Measurements from ENCODE around the gene SERPINA4. TPM values are rescaled to one million over a fixed set of nuclear protein-coding genes. Genes with fewer than 3 reads are reported as not detected.
"Not testable (repeated sequence)": the region's sequence is repeated elsewhere in the genome, so short reads cannot be mapped to it uniquely, and the experiment has no call there.

The SERPINA4 gene
- total RNA-seq, 1 experiment from 2014 or later, result 0.17 TPM

DNA sequence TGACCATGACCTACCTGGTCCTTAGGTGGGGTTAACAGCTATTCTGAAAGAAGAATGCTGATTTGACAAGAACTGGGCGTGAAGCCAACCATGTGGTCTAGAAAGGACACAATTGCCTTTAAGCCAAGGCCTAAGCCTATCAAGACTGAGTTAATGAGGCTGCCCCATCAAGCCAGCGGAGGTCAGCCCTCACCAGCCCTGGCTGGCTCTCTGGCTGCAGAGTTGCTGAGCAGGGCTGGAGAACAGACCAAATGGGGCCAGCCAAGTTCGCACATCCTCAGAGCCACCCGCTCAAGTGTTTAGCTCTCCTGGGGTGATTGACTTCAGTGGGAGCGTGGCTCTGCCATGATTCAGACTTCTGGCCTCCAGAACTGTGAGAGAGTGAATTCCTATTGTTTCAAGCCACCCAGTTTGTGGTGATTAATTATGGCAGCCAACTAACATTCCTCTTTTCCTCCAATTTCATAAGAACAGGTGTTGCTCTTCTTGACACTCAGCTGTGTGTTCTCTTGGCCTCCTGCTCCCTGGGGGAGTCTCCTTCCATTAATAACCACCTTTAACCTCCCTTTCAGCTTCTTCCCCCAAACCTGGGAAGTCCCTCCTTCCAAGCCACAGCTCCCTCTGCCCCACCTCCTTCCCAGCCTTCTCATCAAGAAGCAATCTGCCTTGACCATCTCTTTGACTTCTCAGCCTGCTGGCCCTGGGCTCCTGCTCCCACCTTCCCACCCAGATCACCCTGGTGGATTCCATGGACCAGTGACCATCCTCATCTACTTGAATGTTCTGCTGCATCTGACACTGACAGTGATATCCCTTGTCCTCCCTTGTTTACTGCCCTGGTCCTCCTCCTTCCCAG, 14.7 kb downstream of the SERPINA4 start:
- Histone ChIP-seq H3K4me3 (replicated peaks in 1 of 2; ENCODE audit: low read depth in 1 of 2, low read length in 2 of 2) (no peak overlapping the region), H3K27me3 (ENCODE audit: insufficient read depth, low read length) (no peaks in the 10 kb centered on the region), H3K4me2 (ENCODE audit: low read length) (no peak overlapping the region), H3K9me3 (ENCODE audit: control insufficient read depth in 1 of 2, insufficient read depth in 1 of 2, low read depth in 1 of 2, low read length in 2 of 2) (no peaks in the 10 kb centered on the region), H4K20me1 (ENCODE audit: insufficient read depth) (no peaks in the 10 kb centered on the region), H3K79me2 (ENCODE audit: insufficient read depth, low read length) (no peaks in the 10 kb centered on the region), H3K4me1 (ENCODE audit: control insufficient read depth in 1 of 2, insufficient read depth in 2 of 2, low read length in 2 of 2) (peaks cover 0 to 4% of the 10 kb centered on the region in 2 experiments; a peak in 3 of 4 replicates), H3K9me2 (ENCODE audit: insufficient read depth) (no peaks in the 10 kb centered on the region), H2AFZ (ENCODE audit: low read depth, low read length, poor library complexity, severe bottlenecking) (no peak overlapping the region), H3K27ac (ENCODE audit: low read depth, low read length) (no peak overlapping the region), H3K9ac (ENCODE audit: low read length) (no peak overlapping the region), H3K36me3 (ENCODE audit: control insufficient read depth in 1 of 2, insufficient read depth in 2 of 2, low read length in 2 of 2) (no peaks in the 10 kb centered on the region)
- ATAC-seq, result no peak
- no TSS peak for BruUV-seq (replicated peaks)
- CTCF ChIA-PET, result no interaction called here
- POLR2A ChIA-PET, result no interaction called here
- intact Hi-C loops (cut with micrococcal nuclease), result no loop called here
- RAD21 ChIA-PET (ENCODE audit: low non-redundant PET in 1 of 2, low total read pairs in 2 of 2, uncharacterized antibody in 2 of 2, unreplicated experiment in 2 of 2), result no interaction called here
- DNase-seq (ENCODE audit: low read depth, low spot score), result no peak
- no peak for TF ChIP-seq ZFX (IDR thresholded peaks at IDR 0.05)
- TF ChIP-seq, protein P1, sequence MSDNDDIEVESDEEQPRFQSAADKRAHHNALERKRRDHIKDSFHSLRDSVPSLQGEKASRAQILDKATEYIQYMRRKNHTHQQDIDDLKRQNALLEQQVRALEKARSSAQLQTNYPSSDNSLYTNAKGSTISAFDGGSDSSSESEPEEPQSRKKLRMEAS (IDR thresholded peaks at IDR 0.05), result no peak
- TF ChIP-seq SIN3A (IDR thresholded peaks at IDR 0.05; ENCODE audit: low read depth), result no peak
- no peak for TF ChIP-seq EZH2 (IDR thresholded peaks at IDR 0.05)
- no peak for TF ChIP-seq SP1 (IDR thresholded peaks at IDR 0.05; ENCODE audit: low read depth)
- TF ChIP-seq, protein P2, sequence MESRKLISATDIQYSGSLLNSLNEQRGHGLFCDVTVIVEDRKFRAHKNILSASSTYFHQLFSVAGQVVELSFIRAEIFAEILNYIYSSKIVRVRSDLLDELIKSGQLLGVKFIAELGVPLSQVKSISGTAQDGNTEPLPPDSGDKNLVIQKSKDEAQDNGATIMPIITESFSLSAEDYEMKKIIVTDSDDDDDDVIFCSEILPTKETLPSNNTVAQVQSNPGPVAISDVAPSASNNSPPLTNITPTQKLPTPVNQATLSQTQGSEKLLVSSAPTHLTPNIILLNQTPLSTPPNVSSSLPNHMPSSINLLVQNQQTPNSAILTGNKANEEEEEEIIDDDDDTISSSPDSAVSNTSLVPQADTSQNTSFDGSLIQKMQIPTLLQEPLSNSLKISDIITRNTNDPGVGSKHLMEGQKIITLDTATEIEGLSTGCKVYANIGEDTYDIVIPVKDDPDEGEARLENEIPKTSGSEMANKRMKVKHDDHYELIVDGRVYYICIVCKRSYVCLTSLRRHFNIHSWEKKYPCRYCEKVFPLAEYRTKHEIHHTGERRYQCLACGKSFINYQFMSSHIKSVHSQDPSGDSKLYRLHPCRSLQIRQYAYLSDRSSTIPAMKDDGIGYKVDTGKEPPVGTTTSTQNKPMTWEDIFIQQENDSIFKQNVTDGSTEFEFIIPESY (IDR thresholded peaks at IDR 0.05; ENCODE audit: extremely low read depth, insufficient replicate concordance, low read length), result no peak

DNA sequence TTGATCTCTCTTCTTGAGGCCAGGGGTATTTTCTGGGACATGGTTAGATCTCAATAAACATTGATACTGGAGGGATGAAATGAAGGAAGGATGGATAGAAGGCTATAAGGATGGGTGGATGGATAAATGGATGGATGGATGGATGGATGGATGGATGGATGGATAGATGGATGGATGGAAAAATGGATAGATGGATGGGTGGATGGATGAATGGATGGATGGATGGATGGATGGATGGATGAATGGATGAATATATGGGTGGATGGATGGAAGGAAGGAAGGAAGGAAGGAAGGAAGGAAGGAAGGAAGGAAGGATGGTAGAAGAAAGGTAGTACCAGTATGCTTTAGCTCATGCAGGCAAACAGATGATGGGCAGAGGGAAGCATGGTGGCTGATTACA, 16.2 kb downstream of the SERPINA4 start:
- ATAC-seq; H4K20me1 ChIP-seq (ENCODE audit: insufficient read depth); H3K9ac ChIP-seq (ENCODE audit: low read length); H3K79me2 ChIP-seq (ENCODE audit: insufficient read depth, low read length); RAD21 ChIA-PET (ENCODE audit: low non-redundant PET in 1 of 2, low total read pairs in 2 of 2, uncharacterized antibody in 2 of 2, unreplicated experiment in 2 of 2); BruUV-seq (replicated peaks); H3K9me3 ChIP-seq (ENCODE audit: control insufficient read depth in 1 of 2, insufficient read depth in 1 of 2, low read depth in 1 of 2, low read length in 2 of 2); H3K9me2 ChIP-seq (ENCODE audit: insufficient read depth); POLR2A ChIA-PET; H2AFZ ChIP-seq (ENCODE audit: low read depth, low read length, poor library complexity, severe bottlenecking); H3K4me2 ChIP-seq (ENCODE audit: low read length); CTCF ChIA-PET; H3K36me3 ChIP-seq (ENCODE audit: control insufficient read depth in 1 of 2, insufficient read depth in 2 of 2, low read length in 2 of 2); DNase-seq (ENCODE audit: low read depth, low spot score); intact Hi-C loops (cut with micrococcal nuclease); H3K4me3 ChIP-seq (replicated peaks in 1 of 2; ENCODE audit: low read depth in 1 of 2, low read length in 2 of 2); H3K27ac ChIP-seq (ENCODE audit: low read depth, low read length); H3K27me3 ChIP-seq (ENCODE audit: insufficient read depth, low read length): not testable (repeated sequence)
- peaks cover 0 to 11% of the 10 kb centered on the region in 2 experiments; a peak in 3 of 4 replicates for H3K4me1 ChIP-seq (ENCODE audit: control insufficient read depth in 1 of 2, insufficient read depth in 2 of 2, low read length in 2 of 2)

Data from HCT116 (cell line).